Measurements from ENCODE around the gene NAALADL2.

NAALADL2 gene

GRCh38 chr3:175426805-175427204 lies 567.7 kb downstream of the NAALADL2 start:
- Mint-ChIP-seq H3K4me1 (peaks cover 6% of the 10 kb centered on the region), H3K4me3 (no peak overlapping the region), H3K9me3 (no peaks in the 10 kb centered on the region), H3K27ac (no peak overlapping the region), H3K27me3 (ENCODE audit: low read depth) (no peaks in the 10 kb centered on the region), H3K36me3 (ENCODE audit: low read depth) (no peaks in the 10 kb centered on the region)
- no peak for TF ChIP-seq CTCF (IDR thresholded peaks at IDR 0.05; ENCODE audit: unreplicated experiment in 3 of 3)

- no peaks in the 10 kb centered on the region for H3K36me3 Mint-ChIP-seq (ENCODE audit: low read depth)
These were observed 569.3 kb downstream of the NAALADL2 start for GRCh38 chr3:175428466-175428865.

GRCh38 chr3:175430983-175431773 lies 572.0 kb downstream of the NAALADL2 start:
- Mint-ChIP-seq H3K4me1 (peaks cover 27% of the 10 kb centered on the region), H3K36me3 (ENCODE audit: low read depth) (peaks cover 3% of the 10 kb centered on the region), H3K4me3 (no peak overlapping the region), H3K27me3 (ENCODE audit: low read depth) (no peaks in the 10 kb centered on the region), H3K9me3 (no peaks in the 10 kb centered on the region), H3K27ac (peak overlapping the region; percentile 46 to 84 (median 58))
- TF ChIP-seq CTCF (IDR thresholded peaks at IDR 0.05; ENCODE audit: unreplicated experiment in 3 of 3) = no peak

More at GRCh38 chr3:175428466-175428865, 569.3 kb downstream of the NAALADL2 start:
- H3K4me1 Mint-ChIP-seq = peaks cover 20% of the 10 kb centered on the region
- H3K9me3 Mint-ChIP-seq = no peaks in the 10 kb centered on the region
- no peak overlapping the region for H3K4me3 Mint-ChIP-seq
- no peak overlapping the region for H3K27ac Mint-ChIP-seq
- TF ChIP-seq CTCF (IDR thresholded peaks at IDR 0.05; ENCODE audit: unreplicated experiment in 3 of 3) = no peak
- H3K27me3 Mint-ChIP-seq (ENCODE audit: low read depth) = no peaks in the 10 kb centered on the region

- Mint-ChIP-seq H3K4me1 (peaks cover 27% of the 10 kb centered on the region), H3K4me3 (no peak overlapping the region), H3K9me3 (no peaks in the 10 kb centered on the region), H3K27me3 (ENCODE audit: low read depth) (no peaks in the 10 kb centered on the region), H3K27ac (peak overlapping the region; percentile 46 to 84 (median 49)), H3K36me3 (ENCODE audit: low read depth) (peaks cover 3% of the 10 kb centered on the region)
- no peak for TF ChIP-seq CTCF (IDR thresholded peaks at IDR 0.05; ENCODE audit: unreplicated experiment in 3 of 3)
These were observed 573.4 kb downstream of the NAALADL2 start for GRCh38 chr3:175432376-175433025.

GRCh38 chr3:175433026-175433674 lies 574.0 kb downstream of the NAALADL2 start:
- no peaks in the 10 kb centered on the region for H3K9me3 Mint-ChIP-seq
- H3K27me3 Mint-ChIP-seq (ENCODE audit: low read depth) = no peaks in the 10 kb centered on the region
- H3K4me3 Mint-ChIP-seq = no peak overlapping the region
- peaks cover 27% of the 10 kb centered on the region for H3K4me1 Mint-ChIP-seq
- H3K27ac Mint-ChIP-seq = peak overlapping the region; percentile 46 to 84 (median 49)
- peaks cover 3% of the 10 kb centered on the region for H3K36me3 Mint-ChIP-seq (ENCODE audit: low read depth)
- no peak for TF ChIP-seq CTCF (IDR thresholded peaks at IDR 0.05; ENCODE audit: unreplicated experiment in 3 of 3)
